Caco-2 (cell line): ENCODE data around the gene DONSON. TPM values are rescaled to one million over a fixed set of nuclear protein-coding genes. Genes with fewer than 3 reads are reported as not detected.

ENCODE experiments used
- BruUV-seq: library from RNA; stranded (reverse); fragments of 400-500 nt; replicated peaks from 2 replicates; lab custom pipeline; 2021; lab: Mats Ljungman, UMichigan
- CTCF ChIA-PET: fragments of 300-600 bp; sonication (Branson Sonifier 250); formaldehyde crosslinking; loops from one replicate; lab custom pipeline; 2022; ENCODE audit warnings: antibody characterized with exemption; lab: Charles Lee
- POLR2A ChIA-PET: fragments of 300-600 bp; sonication (Branson Sonifier 250); formaldehyde crosslinking; loops from one replicate; lab custom pipeline; 2022; ENCODE audit warnings: antibody characterized with exemption; lab: Charles Lee
- DNase-seq, 2 experiments: peaks; one replicate each; pipeline versions ENCODE4 v3.0.0 to v3.0.0-alpha.2; 2020 to 2022
- H3K27me3 ChIP-seq: replicated peaks from 2 replicates; pipeline ENCODE4 v1.6.0; 2011; ENCODE audit warnings: low read length; ENCODE audit not compliant: control insufficient read depth, insufficient read depth
- H3K36me3 ChIP-seq: 2 replicates; pipeline ENCODE4 v1.5.1; 2011; ENCODE audit warnings: low read length; ENCODE audit not compliant: control insufficient read depth, insufficient read depth
- H3K4me1 ChIP-seq: fragments of 250-450 bp; sonication (Bioruptor Pico); 2 replicates; pipeline ENCODE4 v1.5.1; 2020; ENCODE audit warnings: mild to moderate bottlenecking
- H3K4me3 ChIP-seq: 2 replicates; pipeline ENCODE4 v1.5.1; 2011; ENCODE audit warnings: low read depth, mild to moderate bottlenecking, control low read depth, low read length
- H3K9me3 ChIP-seq: fragments of 250-450 bp; sonication (Bioruptor Pico); 2 replicates; pipeline ENCODE4 v1.5.1; 2020; ENCODE audit warnings: mild to moderate bottlenecking, moderate library complexity
- H3K27ac Mint-ChIP-seq: one replicate; pipeline ENCODE4 v1.8.0; 2022; ENCODE audit warnings: mixed read lengths; ENCODE audit not compliant: unreplicated experiment
- H3K27me3 Mint-ChIP-seq: one replicate; pipeline ENCODE4 v1.8.0; 2022; ENCODE audit warnings: mixed read lengths; ENCODE audit not compliant: insufficient read depth, unreplicated experiment
- H3K36me3 Mint-ChIP-seq: one replicate; pipeline ENCODE4 v1.8.0; 2022; ENCODE audit warnings: mild to moderate bottlenecking, mixed read lengths; ENCODE audit not compliant: insufficient read depth, unreplicated experiment
- H3K4me1 Mint-ChIP-seq: one replicate; pipeline ENCODE4 v1.8.0; 2022; ENCODE audit warnings: low read depth, mixed read lengths; ENCODE audit not compliant: unreplicated experiment
- H3K4me3 Mint-ChIP-seq: one replicate; pipeline ENCODE4 v1.8.0; 2022; ENCODE audit warnings: mild to moderate bottlenecking, moderate library complexity, mixed read lengths; ENCODE audit not compliant: unreplicated experiment
- H3K9me3 Mint-ChIP-seq: one replicate; pipeline ENCODE4 v1.8.0; 2022; ENCODE audit warnings: mixed read lengths; ENCODE audit not compliant: unreplicated experiment
- intact Hi-C: fragments of 100-400 bp; cut with micrococcal nuclease; formaldehyde crosslinking; loops from one replicate; pipeline ENCODE4 v1.10.0; 2022; ENCODE audit not compliant: unreplicated experiment
- total RNA-seq: library from RNA; stranded (reverse); gene quantifications from 2 replicates; pipeline ENCODE4 v1.2.3, GENCODE V29; 2022
- TF ChIP-seq, protein P1 (sequence below), 2 experiments: fragments of 200-600 bp in 1 of 2; IDR thresholded peaks; 1 replicate in 1 of 2; 2 replicates in 1 of 2; pipeline versions ENCODE4 v1.5.1 to v1.8.0; 2011 to 2022; ENCODE audit warnings: antibody characterized with exemption in 1 of 2, control low read depth in 1 of 2, inconsistent platforms in 1 of 2, low read depth in 1 of 2, low read length in 1 of 2, mild to moderate bottlenecking in 1 of 2, moderate library complexity in 1 of 2; ENCODE audit not compliant: insufficient read depth in 1 of 2, severe bottlenecking in 1 of 2, unreplicated experiment in 1 of 2

DONSON gene
- total RNA-seq, 1 experiment from 2014 or later = 36.2 TPM

DNA sequence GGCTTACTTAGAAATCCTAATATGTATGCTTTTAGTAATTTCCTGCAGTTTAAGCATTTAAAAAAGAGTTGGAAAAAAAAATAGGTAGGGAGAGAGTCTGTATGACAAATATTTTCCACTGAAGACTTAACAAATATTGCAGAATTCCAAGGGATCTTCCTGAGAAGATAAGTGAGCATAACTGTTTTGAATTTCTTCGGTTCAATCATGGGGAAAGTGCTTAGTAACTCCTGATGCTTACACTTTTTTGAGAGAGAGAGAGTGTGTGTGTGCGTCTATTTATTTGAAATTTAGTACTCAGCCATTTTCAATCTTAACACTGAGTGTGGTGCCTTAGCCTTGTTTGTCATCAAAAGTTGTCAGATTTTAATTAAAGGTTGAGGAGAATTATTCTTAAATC, 27.1 kb downstream of the DONSON start:
- CTCF ChIA-PET = no interaction called here

DNA sequence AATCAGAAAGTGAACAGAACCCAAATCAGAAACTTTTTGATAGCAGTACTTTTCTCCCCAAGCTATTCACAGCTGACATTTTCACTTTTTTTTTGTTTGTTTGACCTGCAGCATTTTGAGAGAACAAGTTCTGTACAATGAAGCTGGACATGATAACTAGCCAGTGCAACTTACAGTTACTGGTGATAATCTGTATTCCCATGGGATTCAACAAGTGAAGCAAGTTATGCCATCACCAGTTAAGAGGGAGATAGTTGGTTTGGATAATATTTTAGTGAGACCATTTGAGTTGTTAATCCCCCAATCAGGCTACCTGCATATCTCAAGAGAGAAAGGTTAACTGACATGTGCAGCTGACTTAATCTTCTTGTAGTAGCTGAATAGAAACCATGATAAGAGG, 27.5 kb downstream of the DONSON start:
- Histone ChIP-seq H3K36me3 (no peaks in the 10 kb centered on the region), H3K27me3 (no peaks in the 10 kb centered on the region), H3K9me3 (no peaks in the 10 kb centered on the region), H3K4me3 (no peak overlapping the region), H3K4me1 (no peaks in the 10 kb centered on the region)
- TF ChIP-seq, protein P1, sequence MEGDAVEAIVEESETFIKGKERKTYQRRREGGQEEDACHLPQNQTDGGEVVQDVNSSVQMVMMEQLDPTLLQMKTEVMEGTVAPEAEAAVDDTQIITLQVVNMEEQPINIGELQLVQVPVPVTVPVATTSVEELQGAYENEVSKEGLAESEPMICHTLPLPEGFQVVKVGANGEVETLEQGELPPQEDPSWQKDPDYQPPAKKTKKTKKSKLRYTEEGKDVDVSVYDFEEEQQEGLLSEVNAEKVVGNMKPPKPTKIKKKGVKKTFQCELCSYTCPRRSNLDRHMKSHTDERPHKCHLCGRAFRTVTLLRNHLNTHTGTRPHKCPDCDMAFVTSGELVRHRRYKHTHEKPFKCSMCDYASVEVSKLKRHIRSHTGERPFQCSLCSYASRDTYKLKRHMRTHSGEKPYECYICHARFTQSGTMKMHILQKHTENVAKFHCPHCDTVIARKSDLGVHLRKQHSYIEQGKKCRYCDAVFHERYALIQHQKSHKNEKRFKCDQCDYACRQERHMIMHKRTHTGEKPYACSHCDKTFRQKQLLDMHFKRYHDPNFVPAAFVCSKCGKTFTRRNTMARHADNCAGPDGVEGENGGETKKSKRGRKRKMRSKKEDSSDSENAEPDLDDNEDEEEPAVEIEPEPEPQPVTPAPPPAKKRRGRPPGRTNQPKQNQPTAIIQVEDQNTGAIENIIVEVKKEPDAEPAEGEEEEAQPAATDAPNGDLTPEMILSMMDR (IDR thresholded peaks at IDR 0.05; ENCODE audit: insufficient read depth in 1 of 2, low read depth in 1 of 2, low read length in 1 of 2, severe bottlenecking in 1 of 2, unreplicated experiment in 1 of 2) = no peak
- peaks cover 78% of the 10 kb centered on the region for H3K36me3 Mint-ChIP-seq
- H3K27me3 Mint-ChIP-seq = no peaks in the 10 kb centered on the region
- no peak overlapping the region for H3K27ac Mint-ChIP-seq
- H3K4me1 Mint-ChIP-seq = peaks cover 6% of the 10 kb centered on the region
- no peak for DNase-seq
- ChIA-PET POLR2A (no interaction called here), CTCF (no interaction called here)
- no peak overlapping the region for H3K4me3 Mint-ChIP-seq
- intact Hi-C loops = no loop called here
- H3K9me3 Mint-ChIP-seq = no peaks in the 10 kb centered on the region
- BruUV-seq = no TSS peak

More for the DNA sequence above, 27.1 kb downstream of the DONSON start:
- intact Hi-C loops = no loop called here
- H3K4me1 Mint-ChIP-seq = peaks cover 6% of the 10 kb centered on the region
- H3K9me3 Mint-ChIP-seq = no peaks in the 10 kb centered on the region
- no peaks in the 10 kb centered on the region for H3K27me3 Mint-ChIP-seq
- H3K4me3 Mint-ChIP-seq = no peak overlapping the region
- no peak for DNase-seq
- H3K27me3 ChIP-seq = no peaks in the 10 kb centered on the region
- H3K4me3 ChIP-seq = no peak overlapping the region
- TF ChIP-seq, protein P1 (IDR thresholded peaks at IDR 0.05; ENCODE audit: insufficient read depth in 1 of 2, low read depth in 1 of 2, low read length in 1 of 2, severe bottlenecking in 1 of 2, unreplicated experiment in 1 of 2) = no peak
- no peaks in the 10 kb centered on the region for H3K4me1 ChIP-seq
- peaks cover 74% of the 10 kb centered on the region for H3K36me3 Mint-ChIP-seq
- BruUV-seq = no TSS peak
- H3K9me3 ChIP-seq = no peaks in the 10 kb centered on the region
- no peaks in the 10 kb centered on the region for H3K36me3 ChIP-seq
- POLR2A ChIA-PET = no interaction called here
- no peak overlapping the region for H3K27ac Mint-ChIP-seq

DNA sequence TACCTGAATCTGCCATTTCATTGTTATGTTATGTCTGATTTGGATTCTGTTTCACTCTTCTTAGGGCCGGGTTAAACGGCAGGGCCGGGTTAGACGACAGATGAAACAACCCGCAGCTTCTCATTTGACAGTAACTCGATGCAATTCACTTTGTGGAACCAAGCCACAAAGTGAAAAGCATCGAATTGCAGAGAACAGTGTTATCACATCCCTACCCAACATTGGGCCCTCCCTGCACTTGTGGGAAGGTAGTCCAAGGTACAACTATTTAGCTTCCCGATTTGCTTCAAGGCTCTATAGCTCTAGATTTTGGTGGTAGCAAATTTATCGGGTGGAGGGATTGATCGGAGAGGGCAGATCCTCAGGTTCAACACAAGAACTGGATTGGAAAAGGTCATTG, 28.7 kb downstream of the DONSON start:
- Mint-ChIP-seq H3K4me1 (peaks cover 6% of the 10 kb centered on the region), H3K27me3 (no peaks in the 10 kb centered on the region), H3K4me3 (no peak overlapping the region), H3K27ac (no peak overlapping the region), H3K9me3 (no peaks in the 10 kb centered on the region), H3K36me3 (peaks cover 90% of the 10 kb centered on the region)
- Histone ChIP-seq H3K36me3 (no peaks in the 10 kb centered on the region), H3K9me3 (no peaks in the 10 kb centered on the region), H3K4me3 (no peak overlapping the region), H3K27me3 (no peaks in the 10 kb centered on the region), H3K4me1 (no peaks in the 10 kb centered on the region)
- intact Hi-C loops = no loop called here
- ChIA-PET CTCF (no interaction called here), POLR2A (no interaction called here)
- TF ChIP-seq, protein P1 (IDR thresholded peaks at IDR 0.05; ENCODE audit: insufficient read depth in 1 of 2, low read depth in 1 of 2, low read length in 1 of 2, severe bottlenecking in 1 of 2, unreplicated experiment in 1 of 2) = no peak
- BruUV-seq = no TSS peak
- DNase-seq = no peak
